Neuronal stem cell (in vitro differentiated cells): ENCODE data around the gene AASDH.

ENCODE experiments used
- DNase-seq: peaks from one replicate; pipeline ENCODE4 v3.0.0-alpha.2; 2013; ENCODE audit warnings: low spot score
- H2AFZ ChIP-seq: one replicate; pipeline ENCODE4 v1.6.1; 2013; ENCODE audit warnings: mild to moderate bottlenecking, low read length, inconsistent platforms
- H2AK5ac ChIP-seq: 2 replicates; pipeline ENCODE4 v1.6.1; 2013; ENCODE audit warnings: low read depth, mild to moderate bottlenecking, inconsistent platforms, low read length, moderate library complexity, mixed read lengths
- H2BK120ac ChIP-seq: 2 replicates; pipeline ENCODE4 v1.6.1; 2013; ENCODE audit warnings: low read depth, mild to moderate bottlenecking, inconsistent platforms, low read length, moderate library complexity, mixed read lengths
- H2BK12ac ChIP-seq: one replicate; pipeline ENCODE4 v1.6.1; 2013; ENCODE audit warnings: low read length, inconsistent platforms
- H2BK15ac ChIP-seq: 2 replicates; pipeline ENCODE4 v1.6.1; 2013; ENCODE audit warnings: mild to moderate bottlenecking, low read length, inconsistent platforms, mixed read lengths
- H2BK5ac ChIP-seq: one replicate; pipeline ENCODE4 v1.6.1; 2013; ENCODE audit warnings: inconsistent platforms, mild to moderate bottlenecking, low read length, moderate library complexity
- H3K14ac ChIP-seq: one replicate; pipeline ENCODE4 v1.6.1; 2013; ENCODE audit warnings: low read length, inconsistent platforms
- H3K18ac ChIP-seq: 2 replicates; pipeline ENCODE4 v1.6.1; 2013; ENCODE audit warnings: low read length, inconsistent platforms
- H3K23ac ChIP-seq: 2 replicates; pipeline ENCODE4 v1.6.1; 2013; ENCODE audit warnings: low read depth, mild to moderate bottlenecking, mixed read lengths, low read length, inconsistent platforms; ENCODE audit not compliant: poor library complexity
- H3K27ac ChIP-seq: replicated peaks from 3 replicates; pipeline ENCODE4 v1.5.1; 2013; ENCODE audit warnings: low read length, inconsistent platforms
- H3K27me3 ChIP-seq, 3 experiments: 2 replicates each; pipeline ENCODE4 v1.6.1; 2013; ENCODE audit warnings: low read length in 3 of 3, mild to moderate bottlenecking in 2 of 3, inconsistent platforms in 1 of 3, low read depth in 1 of 3, mixed read lengths in 1 of 3, moderate library complexity in 1 of 3; ENCODE audit not compliant: control insufficient read depth in 3 of 3, insufficient read depth in 3 of 3
- H3K36me3 ChIP-seq, 2 donors: replicated peaks in 1 of 2; 2 replicates each; pipeline ENCODE4 v1.6.1; 2013; ENCODE audit warnings: low read length in 2 of 2; ENCODE audit not compliant: control insufficient read depth in 2 of 2, insufficient read depth in 2 of 2
- H3K4ac ChIP-seq: 2 replicates; pipeline ENCODE4 v1.6.1; 2013; ENCODE audit warnings: inconsistent platforms, mild to moderate bottlenecking, low read length, moderate library complexity
- H3K4me1 ChIP-seq, 2 donors: 1 replicate in 1 of 2; 2 replicates in 1 of 2; pipeline ENCODE4 v1.6.1; 2013; ENCODE audit warnings: low read length in 2 of 2, low read depth in 1 of 2; ENCODE audit not compliant: control insufficient read depth in 2 of 2, insufficient read depth in 1 of 2
- H3K4me2 ChIP-seq: one replicate; pipeline ENCODE4 v1.6.1; 2013; ENCODE audit warnings: mild to moderate bottlenecking, low read length, inconsistent platforms; ENCODE audit not compliant: insufficient read depth, poor library complexity, severe bottlenecking
- H3K4me3 ChIP-seq, 2 donors: 2 replicates each; pipeline ENCODE4 v1.5.1; 2013; ENCODE audit warnings: low read length in 2 of 2, mild to moderate bottlenecking in 2 of 2, inconsistent platforms in 1 of 2, moderate library complexity in 1 of 2
- H3K79me1 ChIP-seq: one replicate; pipeline ENCODE4 v1.6.1; 2013; ENCODE audit warnings: low read depth, mild to moderate bottlenecking, inconsistent platforms, low read length, moderate library complexity
- H3K9ac ChIP-seq: one replicate; pipeline ENCODE4 v1.6.1; 2013; ENCODE audit warnings: mild to moderate bottlenecking, low read depth, low read length, inconsistent platforms; ENCODE audit not compliant: poor library complexity
- H3K9me3 ChIP-seq, 2 donors: replicated peaks in 1 of 2; 2 replicates each; pipeline versions ENCODE3 to v1.6.1; 2013; ENCODE audit warnings: low read length in 2 of 2, mild to moderate bottlenecking in 2 of 2, inconsistent platforms in 1 of 2, low read depth in 1 of 2, mixed read lengths in 1 of 2, moderate library complexity in 1 of 2; ENCODE audit not compliant: control insufficient read depth in 2 of 2, insufficient read depth in 1 of 2
- H4K8ac ChIP-seq: one replicate; pipeline ENCODE4 v1.6.1; 2013; ENCODE audit warnings: low read depth, mild to moderate bottlenecking, inconsistent platforms, low read length, moderate library complexity
- H4K91ac ChIP-seq: one replicate; pipeline ENCODE4 v1.6.1; 2013; ENCODE audit warnings: low read length, low read depth, mild to moderate bottlenecking, inconsistent platforms; ENCODE audit not compliant: poor library complexity
- WGBS, 2 donors: extraction: QIAGEN DNeasy Blood & Tissue Kit; methylation state at CpG; one replicate each; pipeline ENCODE4 v1.1.7; 2013; ENCODE audit warnings: missing lambda C conversion rate in 2 of 2, mixed read lengths in 1 of 2; ENCODE audit not compliant: insufficient read length in 2 of 2, insufficient replicate concordance in 1 of 2; ENCODE audit errors: extremely low coverage in 2 of 2; 5-methylcytosine and 5-hydroxymethylcytosine counted together

The AASDH gene

GRCh38 chr4:56416349-56416748 is 29.1 kb upstream of the AASDH start:
- Histone ChIP-seq H3K4me3 (no peak overlapping the region), H3K9ac (no peak overlapping the region), H4K8ac (no peak overlapping the region), H2BK5ac (no peak overlapping the region), H2BK12ac (no peak overlapping the region), H3K27me3 (no peaks in the 10 kb centered on the region), H3K79me1 (no peaks in the 10 kb centered on the region), H3K14ac (no peak overlapping the region), H3K9me3 (peaks cover 0 to 7% of the 10 kb centered on the region in 2 donors), H3K4me1 (peaks cover 0 to 3% of the 10 kb centered on the region in 2 donors), H3K4ac (no peak overlapping the region), H3K36me3 (peaks cover 0 to 22% of the 10 kb centered on the region in 2 donors), H4K91ac (no peak overlapping the region), H2AFZ (no peak overlapping the region), H2BK15ac (no peak overlapping the region), H3K27ac (no peak overlapping the region), H2AK5ac (no peak overlapping the region), H3K23ac (no peak overlapping the region), H3K4me2 (no peak overlapping the region), H3K18ac (no peak overlapping the region), H2BK120ac (no peak overlapping the region)
- WGBS, 2 donors = no CpG with 5 or more reads among the region's 3 CpGs
- no peak for DNase-seq

DNA sequence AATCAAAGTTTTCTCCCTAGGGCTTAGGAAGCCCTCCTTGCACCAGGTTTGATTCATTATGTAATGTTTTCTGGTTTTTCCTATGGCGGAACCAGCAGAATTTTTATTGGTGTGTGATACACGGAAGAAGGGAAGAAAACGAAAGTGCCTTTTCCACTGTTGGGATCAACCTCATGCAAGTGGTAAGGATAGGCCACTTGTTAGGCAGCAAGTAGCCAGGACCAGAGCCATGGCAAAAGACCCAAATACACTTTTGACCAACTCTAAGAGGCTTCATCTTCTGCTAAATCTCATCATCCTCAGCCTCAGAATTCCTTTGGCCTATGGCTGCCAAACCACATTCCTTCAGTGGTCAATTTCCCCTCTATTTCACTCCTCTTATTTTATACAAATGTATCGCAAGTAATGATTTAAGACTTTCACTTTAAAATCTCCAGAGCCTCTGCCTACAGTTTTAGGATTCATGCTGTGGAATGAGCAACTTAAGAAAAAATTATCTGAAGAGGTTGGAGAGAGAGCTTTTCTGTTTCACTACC is 26.9 kb upstream of the AASDH start:
- Histone ChIP-seq H3K4me3 (no peak overlapping the region), H3K4me2 (no peak overlapping the region), H2AK5ac (no peak overlapping the region), H3K4me1 (peaks cover 1 to 18% of the 10 kb centered on the region in 2 donors), H3K14ac (no peak overlapping the region), H3K79me1 (no peaks in the 10 kb centered on the region), H2BK120ac (no peak overlapping the region), H2AFZ (no peak overlapping the region), H3K27ac (no peak overlapping the region), H3K36me3 (peaks cover 0 to 6% of the 10 kb centered on the region in 2 donors), H3K9me3 (no peaks in the 10 kb centered on the region), H2BK15ac (no peak overlapping the region), H2BK12ac (no peak overlapping the region), H4K8ac (no peak overlapping the region), H3K9ac (no peak overlapping the region), H3K23ac (no peak overlapping the region), H2BK5ac (no peak overlapping the region), H4K91ac (no peak overlapping the region), H3K4ac (no peak overlapping the region), H3K18ac (no peak overlapping the region), H3K27me3 (no peaks in the 10 kb centered on the region)
- no CpG with 5 or more reads among the region's 4 CpGs for WGBS, 2 donors
- DNase-seq = no peak

- Histone ChIP-seq H3K4me1 (peaks cover 1 to 18% of the 10 kb centered on the region in 2 donors), H4K91ac (no peak overlapping the region), H3K4ac (no peak overlapping the region), H3K27me3 (no peaks in the 10 kb centered on the region), H3K14ac (no peak overlapping the region), H3K23ac (no peak overlapping the region), H3K4me2 (no peak overlapping the region), H3K4me3 (peak overlapping the region in 1 of 2 donors; percentile 43), H2BK12ac (no peak overlapping the region), H2AFZ (peak overlapping the region; percentile 55), H3K79me1 (no peaks in the 10 kb centered on the region), H3K18ac (no peak overlapping the region), H2BK120ac (no peak overlapping the region), H2BK5ac (no peak overlapping the region), H3K9me3 (no peaks in the 10 kb centered on the region), H3K36me3 (peaks cover 8 to 25% of the 10 kb centered on the region in 2 donors), H2BK15ac (no peak overlapping the region), H4K8ac (no peak overlapping the region), H3K9ac (no peak overlapping the region), H3K27ac (peak overlapping the region; percentile 25), H2AK5ac (no peak overlapping the region)
- WGBS, 2 donors = no CpG with 5 or more reads among the region's 4 CpGs
- peak; percentile 85 for DNase-seq
These were observed 23.2 kb upstream of the AASDH start for GRCh38 chr4:56410247-56411062.

GRCh38 chr4:56409511-56410090 is 22.3 kb upstream of the AASDH start:
- H3K18ac ChIP-seq = no peak overlapping the region
- no peak overlapping the region for H3K4me2 ChIP-seq
- peaks cover 11 to 34% of the 10 kb centered on the region in 2 donors for H3K36me3 ChIP-seq
- H2BK5ac ChIP-seq = no peak overlapping the region
- no peak overlapping the region for H3K9ac ChIP-seq
- no peak overlapping the region for H2AK5ac ChIP-seq
- no peak overlapping the region for H4K8ac ChIP-seq
- no peak overlapping the region for H3K4ac ChIP-seq
- H3K14ac ChIP-seq = no peak overlapping the region
- H3K23ac ChIP-seq = no peak overlapping the region
- peak overlapping the region; percentile 55 for H2AFZ ChIP-seq
- no peaks in the 10 kb centered on the region for H3K79me1 ChIP-seq
- peaks cover 1 to 18% of the 10 kb centered on the region in 2 donors for H3K4me1 ChIP-seq
- no peak for DNase-seq
- H4K91ac ChIP-seq = no peak overlapping the region
- no peaks in the 10 kb centered on the region for H3K27me3 ChIP-seq
- no peak overlapping the region for H3K27ac ChIP-seq
- no peak overlapping the region for H2BK15ac ChIP-seq
- H3K9me3 ChIP-seq = no peaks in the 10 kb centered on the region
- WGBS, 2 donors = no CpG with 5 or more reads among the region's 1 CpG
- no peak overlapping the region for H2BK120ac ChIP-seq
- H3K4me3 ChIP-seq = no peak overlapping the region
- no peak overlapping the region for H2BK12ac ChIP-seq
